KOPT-K1 (cell line): ENCODE results near the gene TBL1Y.
"Not testable (repeated sequence)": the region's sequence is repeated elsewhere in the genome, so short reads cannot be mapped to it uniquely, and the experiment has no call there.

Experiments
- H3K27ac ChIP-seq: fragments of 200-600 bp; sonication (generic); 2 replicates; pipeline ENCODE4 v1.5.1; 2016; ENCODE audit warnings: antibody characterized with exemption, mild to moderate bottlenecking, low read depth, low read length; ENCODE audit not compliant: poor library complexity, severe bottlenecking
- H3K36me3 ChIP-seq: fragments of 200-600 bp; sonication (generic); 2 replicates; pipeline ENCODE4 v1.5.1; 2017; ENCODE audit warnings: antibody characterized with exemption, mild to moderate bottlenecking, low read length, moderate library complexity; ENCODE audit not compliant: insufficient read depth
- H3K9me3 ChIP-seq: fragments of 200-600 bp; sonication (generic); 2 replicates; pipeline ENCODE4 v1.5.1; 2017; ENCODE audit warnings: antibody characterized with exemption, low read length, mild to moderate bottlenecking; ENCODE audit not compliant: insufficient read depth, poor library complexity, severe bottlenecking

TBL1Y gene

DNA sequence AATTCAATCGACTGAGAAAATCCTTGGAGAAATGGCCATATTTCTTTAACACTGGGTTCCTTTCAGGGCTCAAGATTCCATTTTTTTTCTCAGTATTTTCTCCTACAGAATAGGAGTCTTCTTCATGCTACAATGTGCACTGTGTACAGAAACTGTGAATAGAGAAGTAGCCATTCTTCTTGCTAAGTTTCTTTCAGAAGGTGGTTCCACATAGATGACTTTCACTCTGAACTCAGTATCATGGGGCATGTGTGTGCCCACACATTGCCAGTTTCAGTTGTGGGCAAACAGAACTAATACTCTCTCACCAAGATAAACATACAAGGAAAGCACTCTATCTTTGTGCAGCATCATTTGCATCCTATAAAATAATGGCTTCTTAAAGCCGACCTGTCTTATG, 89.4 kb downstream of the TBL1Y start:
- Histone ChIP-seq H3K36me3 (no peaks in the 10 kb centered on the region), H3K27ac (no peak overlapping the region), H3K9me3 (no peaks in the 10 kb centered on the region)

DNA sequence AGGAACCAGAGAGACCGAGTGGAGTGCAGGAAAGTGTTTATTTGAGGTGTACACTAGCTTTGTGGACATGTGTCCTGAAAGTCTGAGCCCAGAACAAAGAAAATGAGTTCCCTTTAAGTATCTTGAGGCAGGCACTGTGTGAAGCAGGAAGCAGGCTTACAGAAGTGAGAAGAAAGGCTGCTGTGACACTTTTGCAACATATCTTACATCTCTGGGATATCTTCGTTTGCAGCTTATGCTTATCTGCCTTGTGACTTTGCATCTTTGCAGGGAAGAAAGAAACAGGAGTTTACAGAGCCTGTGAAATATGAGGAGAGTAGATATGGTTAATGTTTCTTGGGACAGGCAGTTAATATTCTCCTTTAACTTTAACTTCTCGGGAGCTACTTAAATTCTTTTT, 92.1 kb downstream of the TBL1Y start:
- H3K27ac ChIP-seq, result no peak overlapping the region
- H3K9me3 ChIP-seq, result no peaks in the 10 kb centered on the region
- no peaks in the 10 kb centered on the region for H3K36me3 ChIP-seq

DNA sequence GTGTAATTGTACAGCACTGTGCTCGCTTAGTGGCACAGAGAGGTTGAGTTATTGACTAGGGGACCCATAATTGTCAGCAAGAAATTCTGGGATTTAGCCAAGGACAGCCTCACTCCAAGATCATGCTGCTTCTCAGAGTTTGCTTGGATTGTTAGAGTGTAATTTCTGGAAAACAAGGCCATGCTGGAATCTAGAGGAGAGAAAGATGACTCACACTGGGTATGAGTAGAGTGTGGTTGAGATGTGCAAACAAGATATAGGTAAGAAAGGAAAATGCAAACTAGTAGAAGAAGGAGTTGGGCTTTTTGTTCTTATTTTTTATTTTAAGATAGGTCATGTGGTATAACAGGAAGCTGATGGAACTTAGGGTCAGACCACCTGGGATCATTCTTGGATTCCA, 97.4 kb downstream of the TBL1Y start:
- Histone ChIP-seq H3K9me3 (no peaks in the 10 kb centered on the region), H3K36me3 (no peaks in the 10 kb centered on the region), H3K27ac (no peak overlapping the region)

DNA sequence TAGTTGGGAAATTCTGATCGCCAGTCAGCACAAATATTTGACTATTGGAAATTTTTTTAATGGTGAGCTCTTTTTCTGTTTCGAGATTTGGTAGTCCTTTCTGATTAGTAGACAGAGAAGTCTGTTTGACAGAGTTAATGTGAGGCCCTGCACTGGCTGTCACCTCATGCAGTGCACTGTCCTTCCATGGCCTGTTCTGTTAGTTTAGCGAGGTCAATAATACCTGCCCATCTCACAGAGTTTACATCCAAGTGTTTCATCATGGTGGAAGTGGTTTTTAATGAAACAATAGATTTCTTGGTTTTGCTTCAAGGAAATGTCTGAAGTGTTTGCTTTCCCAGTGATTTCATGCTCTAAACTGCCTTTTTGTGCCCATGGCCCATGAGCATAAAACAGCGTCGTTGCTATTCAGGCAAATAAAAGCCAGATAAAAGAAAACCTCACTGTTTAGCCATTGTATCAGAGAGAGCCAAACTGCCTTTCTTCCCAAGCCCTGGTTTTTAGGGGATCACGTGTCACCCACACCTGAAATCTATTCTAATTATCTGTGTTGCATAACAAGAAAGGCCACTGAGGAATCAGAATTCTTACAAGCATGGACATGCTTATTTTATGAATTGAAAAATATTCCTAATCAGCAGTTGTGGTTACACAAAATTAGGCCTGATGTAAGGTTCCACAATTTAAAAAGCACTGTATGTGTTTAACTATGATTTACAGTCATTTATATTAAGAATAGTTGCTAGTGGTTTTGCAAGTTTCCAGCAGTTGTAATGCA, 98.3 kb downstream of the TBL1Y start:
- no peaks in the 10 kb centered on the region for H3K36me3 ChIP-seq
- no peaks in the 10 kb centered on the region for H3K9me3 ChIP-seq
- H3K27ac ChIP-seq, result no peak overlapping the region

DNA sequence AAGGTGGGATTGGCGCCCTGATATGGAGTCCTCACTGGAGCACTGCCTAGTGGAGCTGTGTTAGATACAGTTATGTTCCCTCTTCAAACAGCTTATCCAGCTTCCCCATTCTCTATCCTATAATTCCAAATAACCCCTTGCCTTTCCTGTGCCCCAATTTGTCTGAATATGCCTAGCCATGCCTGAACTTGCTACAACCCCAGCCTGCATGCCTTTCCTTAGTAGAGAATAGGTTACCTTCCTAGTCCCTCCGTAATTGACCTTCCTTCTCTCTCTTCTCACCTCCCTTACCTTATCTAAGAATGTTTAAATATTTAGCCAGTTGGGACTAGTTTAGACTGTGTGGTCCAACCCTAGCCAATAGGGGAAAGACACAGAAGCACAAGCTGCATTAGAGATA, 102.6 kb downstream of the TBL1Y start:
- H3K9me3 ChIP-seq, result no peaks in the 10 kb centered on the region
- H3K36me3 ChIP-seq, result no peaks in the 10 kb centered on the region
- H3K27ac ChIP-seq, result no peak overlapping the region

DNA sequence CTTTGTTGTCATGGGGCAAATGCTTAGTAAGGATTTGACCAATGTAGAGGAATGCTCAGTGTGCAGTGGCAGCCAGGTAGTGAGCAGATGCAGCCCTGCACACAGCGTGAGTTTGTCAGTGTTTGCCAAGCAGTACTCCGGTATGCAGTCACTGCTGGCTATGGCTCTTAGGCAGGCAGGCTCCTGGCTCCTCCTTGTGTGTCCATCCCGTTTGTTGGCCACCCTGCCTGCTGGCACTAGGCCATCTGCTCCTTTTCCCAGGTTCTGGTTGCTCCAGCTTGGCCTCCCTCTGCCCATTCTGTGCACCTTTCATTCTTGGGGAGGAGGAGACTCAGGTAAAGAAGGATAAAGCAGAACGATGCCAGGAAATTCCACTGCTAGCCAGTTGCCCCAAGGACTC, 106.0 kb downstream of the TBL1Y start:
- Histone ChIP-seq H3K36me3 (no peaks in the 10 kb centered on the region), H3K27ac (no peak overlapping the region), H3K9me3 (no peaks in the 10 kb centered on the region)

DNA sequence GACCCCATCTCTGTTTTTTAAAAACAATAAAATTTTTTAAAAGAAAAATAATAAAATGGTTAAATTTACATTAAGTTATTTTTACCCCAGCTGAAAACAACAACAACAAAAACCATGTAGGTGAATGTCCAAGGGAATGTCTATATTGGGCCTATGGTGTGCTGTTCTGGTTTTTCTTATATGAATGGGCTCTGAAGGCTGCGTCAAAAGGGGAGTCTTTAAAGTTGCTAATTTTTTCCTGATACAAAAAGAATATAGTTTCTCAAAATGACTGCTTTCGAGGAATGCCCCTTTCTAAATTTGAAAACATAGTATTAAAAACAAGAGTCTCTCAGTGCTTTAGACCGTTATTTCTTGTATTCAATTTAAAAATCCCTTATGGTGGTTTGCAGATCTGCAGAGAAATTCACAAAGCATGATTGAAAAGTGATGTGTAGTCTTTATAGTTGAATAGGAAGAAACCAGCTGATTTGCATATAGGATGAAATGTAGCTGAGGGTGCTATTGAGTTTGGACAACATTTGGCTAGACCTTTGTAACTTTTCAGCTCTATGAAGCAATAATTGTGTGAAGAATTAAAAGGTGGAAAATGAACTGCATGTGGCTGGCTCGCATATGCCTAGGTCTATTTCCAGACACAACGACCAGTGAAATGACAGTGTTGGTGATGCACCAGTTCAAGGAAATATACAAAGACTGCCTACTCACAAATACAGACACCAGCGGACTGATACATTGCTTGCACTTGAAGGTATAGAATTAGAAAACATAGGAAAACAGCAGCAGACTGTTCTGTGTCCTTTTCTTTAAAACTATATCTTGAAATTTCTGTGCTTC, 107.0 kb downstream of the TBL1Y start:
- no peaks in the 10 kb centered on the region for H3K9me3 ChIP-seq
- H3K36me3 ChIP-seq, result no peaks in the 10 kb centered on the region
- H3K27ac ChIP-seq, result no peak overlapping the region

DNA sequence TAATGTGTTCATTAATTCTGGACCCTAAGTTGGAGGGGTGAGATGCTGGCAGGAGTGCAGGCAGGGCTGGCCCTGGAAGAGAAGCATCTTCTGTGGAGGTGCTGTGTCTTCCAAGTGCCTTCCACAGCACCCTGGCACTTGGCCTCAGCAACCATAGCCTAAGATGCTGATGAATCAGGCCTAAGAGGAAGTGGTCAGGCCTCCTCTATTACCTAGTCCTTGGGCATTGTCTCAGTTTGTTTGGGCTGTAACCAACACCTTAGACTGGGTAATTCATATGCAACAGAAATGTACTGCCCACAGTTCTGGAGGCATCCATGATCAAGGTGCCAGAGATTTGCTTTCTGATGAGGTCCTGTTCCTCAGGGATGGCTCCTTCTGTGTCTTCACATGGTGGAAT, 128.5 kb downstream of the TBL1Y start:
- no peaks in the 10 kb centered on the region for H3K36me3 ChIP-seq
- no peaks in the 10 kb centered on the region for H3K9me3 ChIP-seq
- no peak overlapping the region for H3K27ac ChIP-seq

DNA sequence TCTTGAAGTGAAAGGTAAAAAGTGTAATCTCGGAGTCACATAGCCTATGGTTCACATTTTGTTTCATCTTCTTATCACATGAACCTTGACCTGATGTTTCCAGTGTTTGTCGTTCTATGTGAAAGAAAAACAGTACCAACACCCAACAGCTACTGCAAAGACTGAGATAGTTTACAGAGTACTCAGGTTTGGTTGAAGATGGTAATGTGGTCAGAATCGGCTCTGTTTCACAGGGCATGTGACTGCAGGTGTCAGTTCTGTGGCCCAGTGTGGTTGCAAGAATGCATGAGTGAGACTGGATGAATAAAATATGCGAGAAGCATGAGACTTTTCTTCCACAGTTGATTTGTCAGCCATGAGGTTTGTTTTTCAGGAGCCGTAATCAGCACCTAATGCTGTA, 130.2 kb downstream of the TBL1Y start:
- H3K9me3 ChIP-seq, result no peaks in the 10 kb centered on the region
- H3K36me3 ChIP-seq, result no peaks in the 10 kb centered on the region
- H3K27ac ChIP-seq, result no peak overlapping the region

DNA sequence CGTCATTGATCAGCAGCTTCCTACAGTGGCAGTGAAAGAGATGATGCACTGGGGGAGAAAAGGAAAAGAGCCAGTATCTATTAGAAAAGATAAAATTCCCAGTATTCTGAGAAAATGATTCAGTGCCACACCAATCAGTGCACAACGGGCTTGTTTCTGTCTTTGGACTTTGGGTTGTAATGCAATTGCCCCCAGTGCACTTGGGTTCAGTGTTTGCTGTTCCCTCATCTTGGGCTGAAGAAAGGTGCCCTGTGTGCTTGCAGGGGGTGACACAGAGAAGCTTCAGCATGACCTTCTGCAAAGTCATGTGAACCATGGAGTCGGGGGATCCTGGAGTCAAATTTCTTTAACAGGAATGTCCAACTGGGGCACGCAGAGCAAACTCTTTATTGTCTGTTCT, 131.5 kb downstream of the TBL1Y start:
- no peak overlapping the region for H3K27ac ChIP-seq
- H3K36me3 ChIP-seq, result no peaks in the 10 kb centered on the region
- no peaks in the 10 kb centered on the region for H3K9me3 ChIP-seq

DNA sequence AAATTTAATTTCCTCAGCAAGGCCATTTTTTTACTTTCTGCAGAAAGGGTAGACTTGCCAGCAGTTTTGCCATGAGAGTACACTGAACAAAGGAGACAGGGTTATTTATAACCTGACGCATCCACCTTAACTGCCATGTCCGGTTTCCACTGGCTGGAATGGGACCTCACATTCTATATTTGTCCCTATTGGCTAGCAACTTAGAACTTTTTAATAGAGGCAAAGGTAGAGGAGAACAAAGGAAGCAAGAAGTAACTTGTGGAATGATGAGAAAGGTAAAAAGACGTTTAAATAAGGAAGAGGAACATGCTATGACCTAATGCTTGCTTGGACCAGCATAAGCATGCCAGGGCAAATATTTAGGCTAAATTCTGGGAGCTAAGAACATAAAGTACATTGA, 142.0 kb downstream of the TBL1Y start:
- not testable (repeated sequence) for H3K9me3 ChIP-seq, H3K36me3 ChIP-seq, H3K27ac ChIP-seq

DNA sequence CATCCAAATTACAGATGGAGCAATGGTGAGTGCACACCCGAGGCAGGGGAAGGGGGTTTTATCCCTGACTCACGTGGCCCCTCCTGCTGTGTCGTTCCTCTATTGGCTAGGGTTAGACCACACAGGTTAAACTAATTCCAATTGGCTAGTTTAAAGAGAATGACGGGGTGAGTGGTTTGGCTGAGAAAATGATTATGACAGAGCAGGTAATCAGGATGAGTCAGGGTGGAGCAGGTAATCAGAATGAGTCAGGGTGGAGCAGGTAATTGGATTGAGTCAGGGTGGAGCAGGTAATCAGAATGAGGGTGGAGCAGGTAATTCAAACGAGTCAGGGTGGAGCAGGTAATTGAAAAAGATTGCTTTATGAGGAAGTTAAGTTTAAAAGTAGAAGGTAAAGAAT, 146.4 kb downstream of the TBL1Y start:
- Histone ChIP-seq H3K27ac (no peak overlapping the region), H3K36me3 (no peaks in the 10 kb centered on the region), H3K9me3 (no peaks in the 10 kb centered on the region)

DNA sequence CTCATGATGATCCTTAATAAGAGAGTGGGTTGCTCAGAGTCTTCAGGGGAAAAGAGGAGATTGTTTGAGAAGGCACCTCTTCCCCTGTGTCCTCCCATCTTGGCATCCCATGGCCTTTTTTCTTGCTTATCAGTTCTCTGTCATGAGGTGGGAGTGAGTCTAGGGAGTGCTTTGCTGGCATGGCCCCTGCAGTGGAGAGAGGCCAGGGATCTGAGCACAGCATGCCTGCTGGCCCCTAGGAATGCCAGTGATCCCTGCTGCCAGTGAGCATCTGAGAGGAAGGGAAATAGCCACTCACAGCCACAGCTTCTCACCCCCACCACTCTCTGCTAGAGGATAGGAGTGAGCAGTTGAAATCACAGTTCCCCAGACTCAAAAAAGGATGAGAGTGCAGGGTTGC, 168.2 kb downstream of the TBL1Y start:
- Histone ChIP-seq H3K36me3 (no peaks in the 10 kb centered on the region), H3K9me3 (no peaks in the 10 kb centered on the region), H3K27ac (no peak overlapping the region)

DNA sequence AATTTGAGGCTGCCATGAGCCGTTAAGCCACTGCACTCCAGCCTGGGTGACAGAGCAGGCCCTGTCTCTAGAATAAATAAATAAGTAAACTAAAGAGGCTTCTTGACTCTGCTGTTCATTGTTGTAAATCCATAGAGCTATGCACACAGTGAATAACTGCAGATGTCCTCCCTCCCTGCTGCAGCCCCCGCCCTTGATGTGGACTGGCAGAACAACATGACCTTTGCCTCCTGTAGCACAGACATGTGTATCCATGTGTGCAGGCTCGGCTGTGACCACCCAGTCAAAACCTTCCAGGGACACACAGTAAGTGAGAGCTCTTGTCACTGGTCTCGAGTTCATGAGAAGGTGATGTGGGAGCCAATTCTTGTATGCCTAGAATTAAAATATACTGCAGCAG, 170.1 kb downstream of the TBL1Y start:
- not testable (repeated sequence) for H3K36me3 ChIP-seq, H3K9me3 ChIP-seq, H3K27ac ChIP-seq

DNA sequence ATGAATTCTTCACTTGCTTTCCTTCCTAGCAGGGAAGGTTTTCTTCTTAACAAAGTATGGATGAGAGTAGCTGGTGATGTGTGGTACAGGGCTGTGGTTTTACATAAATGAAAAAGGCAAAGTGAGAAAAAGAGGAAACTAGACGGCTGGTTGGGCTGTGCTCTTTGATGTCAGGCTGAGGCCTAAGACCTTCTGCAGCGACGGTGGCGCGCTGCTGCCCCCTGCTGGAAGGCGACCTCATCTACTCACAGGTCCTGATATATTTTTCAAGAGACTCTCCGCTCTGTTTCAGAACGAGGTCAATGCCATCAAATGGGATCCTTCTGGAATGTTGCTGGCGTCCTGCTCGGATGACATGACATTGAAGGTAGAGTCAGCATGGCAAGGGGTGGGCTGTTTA, 175.1 kb downstream of the TBL1Y start:
- Histone ChIP-seq H3K27ac (no peak overlapping the region), H3K36me3 (no peaks in the 10 kb centered on the region), H3K9me3 (no peaks in the 10 kb centered on the region)

DNA sequence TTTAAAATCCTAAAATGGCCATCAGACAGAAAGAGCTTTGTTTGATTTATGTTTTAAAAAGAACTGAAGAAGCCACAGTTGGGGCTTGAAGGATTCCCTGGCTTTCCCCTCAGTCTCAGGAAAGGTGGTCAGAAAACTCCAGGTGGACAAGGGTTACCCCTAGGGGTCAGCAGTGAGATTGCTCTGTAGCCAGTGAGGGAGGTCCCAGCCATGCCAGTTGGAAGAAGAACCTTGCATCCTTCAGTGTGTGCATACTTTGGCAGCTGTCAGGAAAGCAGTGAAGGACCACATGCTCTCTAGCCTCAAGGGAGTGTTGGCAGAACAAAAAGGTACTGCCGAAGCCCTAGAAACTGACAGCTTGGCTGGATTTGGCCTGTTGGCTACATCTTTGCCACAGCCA, 182.3 kb downstream of the TBL1Y start:
- Histone ChIP-seq H3K36me3 (no peaks in the 10 kb centered on the region), H3K27ac (no peak overlapping the region), H3K9me3 (no peaks in the 10 kb centered on the region)
